ENCODE measurements around the gene OPCML. TPM values are rescaled to one million over a fixed set of nuclear protein-coding genes. Genes with fewer than 3 reads are reported as not detected.

OPCML gene
- total and polyA plus RNA-seq, 2 experiments from 2014 or later = 1.2 to 4.4 TPM

GRCh38 chr11:132811649-132812048 is 720.7 kb downstream of the OPCML start (continued):
- TF ChIP-seq ZNF462 (CRISPR knock-in tag; IDR thresholded peaks at IDR 0.05) (no peak), STAT1 (IDR thresholded peaks at IDR 0.05; ENCODE audit: unreplicated experiment) (no peak), CREB1 (CRISPR knock-in tag; IDR thresholded peaks at IDR 0.05; ENCODE audit: low read depth) (no peak), EZH2phosphoT487 (IDR thresholded peaks at IDR 0.05; ENCODE audit: unreplicated experiment) (no peak), ZNF331 (CRISPR knock-in tag; IDR thresholded peaks at IDR 0.05; ENCODE audit: low read depth) (no peak), ETS1 (IDR thresholded peaks at IDR 0.05) (no peak), JUNB (IDR thresholded peaks at IDR 0.05; ENCODE audit: unreplicated experiment) (no peak)

- H4K20me1 ChIP-seq (replicated peaks; ENCODE audit: insufficient read depth) = no peaks in the 10 kb centered on the region
- H3K27me3 ChIP-seq (ENCODE audit: insufficient read depth) = no peaks in the 10 kb centered on the region
- peaks cover 14% of the 10 kb centered on the region for H3K4me1 Mint-ChIP-seq
- no peak for TF ChIP-seq ZNF331 (CRISPR knock-in tag; IDR thresholded peaks at IDR 0.05; ENCODE audit: low read depth)
- no peak for TF ChIP-seq EZH2phosphoT487 (IDR thresholded peaks at IDR 0.05; ENCODE audit: unreplicated experiment)
- no peak for TF ChIP-seq STAT1 (IDR thresholded peaks at IDR 0.05; ENCODE audit: unreplicated experiment)
- TF ChIP-seq ETS1 (IDR thresholded peaks at IDR 0.05) = no peak
- no peak for TF ChIP-seq ZNF114 (CRISPR knock-in tag; IDR thresholded peaks at IDR 0.05)
Observed at GRCh38 chr11:132809070-132809469, 723.2 kb downstream of the OPCML start.

More at GRCh38 chr11:132809070-132809469, 723.2 kb downstream of the OPCML start:
- H2AFZ ChIP-seq = no peak overlapping the region
- no peak overlapping the region for H3K27ac ChIP-seq (ENCODE audit: low read depth)
- peaks cover 14% of the 10 kb centered on the region for H3K4me1 ChIP-seq (ENCODE audit: insufficient read depth)
- H3F3A ChIP-seq (replicated peaks; ENCODE audit: low read depth) = no peaks in the 10 kb centered on the region
- Mint-ChIP-seq H3K4me3 (no peak overlapping the region), H3K27ac (no peak overlapping the region), H3K36me3 (ENCODE audit: low read depth) (no peaks in the 10 kb centered on the region), H3K27me3 (ENCODE audit: insufficient read depth, low read depth, poor library complexity) (peaks cover 1% of the 10 kb centered on the region), H3K9me3 (no peaks in the 10 kb centered on the region)
- H3K9me2 ChIP-seq (ENCODE audit: insufficient read depth) = peaks cover 6% of the 10 kb centered on the region; the same call in 1 of the 2 replicates
- DNase-seq (ENCODE audit: low spot score) = no peak
- no peak overlapping the region for H3K4me3 ChIP-seq
- no peaks in the 10 kb centered on the region for H3K79me2 ChIP-seq (replicated peaks; ENCODE audit: insufficient read depth)
- peaks cover 5% of the 10 kb centered on the region; the same call in 1 of the 2 replicates for H3K36me3 ChIP-seq (ENCODE audit: insufficient read depth)
- no peak overlapping the region for H3K4me2 ChIP-seq
- ATAC-seq = no peak

All from GM23338 (cell line).